GM19099 (cell line): ENCODE data around the gene WIF1.

Experiments used
- POLR2A ChIP-seq: IDR thresholded peaks from 3 replicates; pipeline ENCODE4 v1.6.1; 2011; ENCODE audit warnings: low read depth; ENCODE audit not compliant: insufficient read length; ENCODE audit errors: extremely low read depth

The WIF1 gene

GRCh38 chr12:65139389-65139788 is 18.3 kb upstream of the WIF1 start:
- no peak for TF ChIP-seq POLR2A

- TF ChIP-seq POLR2A, result no peak
Observed at GRCh38 chr12:65133879-65134278, 12.8 kb upstream of the WIF1 start.

GRCh38 chr12:65126482-65126881 is 5.4 kb upstream of the WIF1 start:
- no peak for TF ChIP-seq POLR2A

- no peak for TF ChIP-seq POLR2A
Observed at GRCh38 chr12:65125975-65126374, 4.9 kb upstream of the WIF1 start.

GRCh38 chr12:65125247-65125646 is 4.1 kb upstream of the WIF1 start:
- TF ChIP-seq POLR2A, result no peak

- no peak for TF ChIP-seq POLR2A
Observed at GRCh38 chr12:65123435-65124063, 2.4 kb upstream of the WIF1 start.

- TF ChIP-seq POLR2A, result no peak
Observed at GRCh38 chr12:65122703-65123102, 1.6 kb upstream of the WIF1 start.

GRCh38 chr12:65121956-65122469 is 908 bp upstream of the WIF1 start:
- no peak for TF ChIP-seq POLR2A

- no peak for TF ChIP-seq POLR2A
Observed at GRCh38 chr12:65119063-65119462, 2.0 kb downstream of the WIF1 start.

GRCh38 chr12:65113621-65114035 is 7.5 kb downstream of the WIF1 start:
- TF ChIP-seq POLR2A, result no peak

GRCh38 chr12:65106948-65107347 is 14.2 kb downstream of the WIF1 start:
- TF ChIP-seq POLR2A, result no peak

- no peak for TF ChIP-seq POLR2A
Observed at GRCh38 chr12:65100140-65100539, 21.0 kb downstream of the WIF1 start.

- TF ChIP-seq POLR2A, result no peak
Observed at GRCh38 chr12:65099182-65099581, 21.9 kb downstream of the WIF1 start.

GRCh38 chr12:65098364-65098763 is 22.7 kb downstream of the WIF1 start:
- TF ChIP-seq POLR2A, result no peak

- no peak for TF ChIP-seq POLR2A
Observed at GRCh38 chr12:65094722-65095121, 26.4 kb downstream of the WIF1 start.

GRCh38 chr12:65093606-65094005 is 27.5 kb downstream of the WIF1 start:
- no peak for TF ChIP-seq POLR2A

GRCh38 chr12:65090461-65090860 is 30.6 kb downstream of the WIF1 start:
- no peak for TF ChIP-seq POLR2A

GRCh38 chr12:65086236-65086635 is 34.9 kb downstream of the WIF1 start:
- TF ChIP-seq POLR2A, result no peak

GRCh38 chr12:65084579-65084978 is 36.5 kb downstream of the WIF1 start:
- no peak for TF ChIP-seq POLR2A
